WTC11 (cell line): ENCODE measurements around the gene TNRC18. TPM values are rescaled to one million over a fixed set of nuclear protein-coding genes. Genes with fewer than 3 reads are reported as not detected.

Experiments
- ATAC-seq: fragments of 200-7000 bp; cut with Tn5 transposase; 2 replicates; pipeline ENCODE4 v1.10.0; 2021; ENCODE audit warnings: mild to moderate bottlenecking, moderate library complexity
- CTCF ChIA-PET: fragments of 300-600 bp; sonication (Branson Sonifier 250); formaldehyde crosslinking; loops from one replicate; lab custom pipeline; 2021; ENCODE audit warnings: antibody characterized with exemption; lab: Charles Lee
- POLR2A ChIA-PET: fragments of 350-600 bp; sonication (Branson Sonifier 250); formaldehyde crosslinking; loops from one replicate; lab custom pipeline; 2021; ENCODE audit warnings: antibody characterized with exemption; lab: Charles Lee
- DNase-seq: peaks from one replicate; pipeline ENCODE4 v3.0.0; 2021; ENCODE audit warnings: low spot score
- H3K27ac Mint-ChIP-seq: 2 replicates; pipeline ENCODE4 v1.8.0; 2021; ENCODE audit warnings: mixed read lengths
- H3K27me3 Mint-ChIP-seq: 2 replicates; pipeline ENCODE4 v1.8.0; 2021; ENCODE audit warnings: low read depth, mild to moderate bottlenecking, moderate library complexity, mixed read lengths
- H3K36me3 Mint-ChIP-seq: 2 replicates; pipeline ENCODE4 v1.8.0; 2021; ENCODE audit warnings: mixed read lengths
- H3K4me1 Mint-ChIP-seq: 2 replicates; pipeline ENCODE4 v1.8.0; 2022; ENCODE audit warnings: mixed read lengths
- H3K4me3 Mint-ChIP-seq: 2 replicates; pipeline ENCODE4 v1.8.0; 2021; ENCODE audit warnings: mild to moderate bottlenecking, moderate library complexity, mixed read lengths
- H3K9me3 Mint-ChIP-seq: 2 replicates; pipeline ENCODE4 v1.8.0; 2021; ENCODE audit warnings: mixed read lengths
- ELF4 ChIP-seq: sonication (generic); formaldehyde crosslinking; IDR thresholded peaks from 2 replicates; pipeline ENCODE4 v1.8.1; 2022; ENCODE audit warnings: low read depth, mild to moderate bottlenecking, moderate library complexity, missing genetic modification reagents
- GTF2I ChIP-seq: fragments of 250-450 bp; sonication (Bioruptor Pico); conservative IDR thresholded peaks from 2 replicates; pipeline ENCODE4 v1.4.0; 2021; ENCODE audit warnings: mild to moderate bottlenecking
- HMGA2 ChIP-seq: fragments of 250-450 bp; sonication (Bioruptor Pico); IDR thresholded peaks from 2 replicates; pipeline ENCODE4 v1.4.0; 2021; ENCODE audit warnings: mild to moderate bottlenecking, moderate library complexity
- JUN ChIP-seq: sonication (generic); formaldehyde crosslinking; IDR thresholded peaks from 2 replicates; pipeline ENCODE4 v1.8.0; 2023; ENCODE audit warnings: mild to moderate bottlenecking, missing genetic modification reagents
- SMAD4 ChIP-seq: sonication (generic); formaldehyde crosslinking; IDR thresholded peaks from 2 replicates; pipeline ENCODE4 v1.8.0; 2022; ENCODE audit warnings: mild to moderate bottlenecking, missing genetic modification reagents
- ZNF671 ChIP-seq: fragments of 250-450 bp; sonication (Bioruptor Pico); IDR thresholded peaks from 2 replicates; pipeline ENCODE4 v1.8.0; 2021; ENCODE audit warnings: mild to moderate bottlenecking
- total RNA-seq: library from RNA; stranded (reverse); gene quantifications from 3 replicates; pipeline ENCODE4 v1.2.3, GENCODE V29; 2021
- TF ChIP-seq, protein P1 (sequence below): sonication (generic); formaldehyde crosslinking; IDR thresholded peaks from 2 replicates; pipeline ENCODE4 v1.8.1; 2023; ENCODE audit warnings: mild to moderate bottlenecking, moderate library complexity, missing genetic modification reagents
- TF ChIP-seq, protein P2 (sequence below): sonication (generic); formaldehyde crosslinking; IDR thresholded peaks from 2 replicates; pipeline ENCODE4 v1.8.1; 2022; ENCODE audit warnings: low read depth, mild to moderate bottlenecking, moderate library complexity, missing genetic modification reagents, borderline replicate concordance
- TF ChIP-seq, protein P3 (sequence below): fragments of 250-450 bp; sonication (Bioruptor Pico); conservative IDR thresholded peaks from 2 replicates; pipeline ENCODE4 v1.9.0; 2021; ENCODE audit warnings: mild to moderate bottlenecking
- TF ChIP-seq, protein P4 (sequence below): fragments of 200-600 bp; IDR thresholded peaks from 2 replicates; pipeline ENCODE4 v1.8.0; 2022; ENCODE audit warnings: antibody characterized with exemption
- TF ChIP-seq, protein P5 (sequence below): sonication (generic); formaldehyde crosslinking; IDR thresholded peaks from 2 replicates; pipeline ENCODE4 v1.8.1; 2023; ENCODE audit warnings: mild to moderate bottlenecking, missing genetic modification reagents, moderate library complexity
- TF ChIP-seq, protein P6 (sequence below): sonication (generic); formaldehyde crosslinking; IDR thresholded peaks from 2 replicates; pipeline ENCODE4 v1.8.0; 2023; ENCODE audit warnings: missing genetic modification reagents, mild to moderate bottlenecking, borderline replicate concordance
- TF ChIP-seq, protein P7 (sequence below): sonication (generic); formaldehyde crosslinking; IDR thresholded peaks from 2 replicates; pipeline ENCODE4 v1.8.0; 2022; ENCODE audit warnings: mild to moderate bottlenecking, missing genetic modification reagents

Gene TNRC18
- total RNA-seq, 1 experiment from 2014 or later = 55.0 TPM

DNA sequence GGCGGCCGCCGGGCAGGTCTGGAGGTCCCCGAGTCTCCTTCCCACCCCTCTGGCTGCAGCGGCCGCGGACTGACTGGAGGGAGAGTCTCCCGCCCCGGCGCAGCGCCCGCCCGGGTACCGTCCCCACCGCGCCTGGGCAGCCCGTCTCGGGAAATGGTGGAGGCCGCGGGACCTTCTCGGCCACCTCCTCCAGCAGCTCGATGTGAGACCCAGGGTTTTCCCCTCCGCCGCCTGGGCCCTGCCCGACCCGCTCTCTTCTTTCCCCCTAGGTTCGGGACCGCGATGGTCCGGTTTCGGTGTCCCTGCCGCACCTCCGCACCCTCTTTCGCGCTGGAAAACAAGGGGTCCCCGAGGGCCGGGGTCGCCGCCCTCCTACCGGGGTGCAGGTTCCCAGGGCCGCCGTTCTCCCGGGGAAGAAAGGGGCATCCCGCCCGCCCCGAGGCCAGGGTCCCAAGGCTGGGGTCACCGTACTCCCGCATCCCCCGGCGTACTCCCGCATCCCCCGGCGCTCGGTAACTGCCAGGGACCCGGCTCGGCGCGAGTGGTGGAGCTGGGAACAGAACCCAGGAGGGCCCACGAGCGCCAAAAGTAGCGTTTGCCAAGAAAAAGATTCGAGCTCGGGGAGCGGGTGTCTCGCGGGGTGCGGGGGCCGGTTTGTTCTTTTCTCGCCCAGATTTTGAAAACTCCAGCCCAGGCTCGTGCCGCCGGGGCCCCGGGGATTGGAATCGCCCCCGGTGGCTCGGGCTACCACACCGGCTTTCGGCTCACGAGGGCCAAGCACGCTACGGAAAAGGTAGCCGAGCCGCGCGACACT, 3.4 kb downstream of the TNRC18 start:
- H3K9me3 Mint-ChIP-seq = no peaks in the 10 kb centered on the region
- ChIA-PET POLR2A (interaction anchor here (0.7 to 1.1 kb wide), 3 partner anchors 30 to 92 kb away, joined by 3 to 4 read pairs (median 3); no protein-coding TSS in a partner anchor), CTCF (interaction anchor here (1.0 to 1.5 kb wide), 3 partner anchors 11 to 258 kb away, joined by 3 to 4 read pairs (median 3); no protein-coding TSS in a partner anchor)
- TF ChIP-seq, protein P1, sequence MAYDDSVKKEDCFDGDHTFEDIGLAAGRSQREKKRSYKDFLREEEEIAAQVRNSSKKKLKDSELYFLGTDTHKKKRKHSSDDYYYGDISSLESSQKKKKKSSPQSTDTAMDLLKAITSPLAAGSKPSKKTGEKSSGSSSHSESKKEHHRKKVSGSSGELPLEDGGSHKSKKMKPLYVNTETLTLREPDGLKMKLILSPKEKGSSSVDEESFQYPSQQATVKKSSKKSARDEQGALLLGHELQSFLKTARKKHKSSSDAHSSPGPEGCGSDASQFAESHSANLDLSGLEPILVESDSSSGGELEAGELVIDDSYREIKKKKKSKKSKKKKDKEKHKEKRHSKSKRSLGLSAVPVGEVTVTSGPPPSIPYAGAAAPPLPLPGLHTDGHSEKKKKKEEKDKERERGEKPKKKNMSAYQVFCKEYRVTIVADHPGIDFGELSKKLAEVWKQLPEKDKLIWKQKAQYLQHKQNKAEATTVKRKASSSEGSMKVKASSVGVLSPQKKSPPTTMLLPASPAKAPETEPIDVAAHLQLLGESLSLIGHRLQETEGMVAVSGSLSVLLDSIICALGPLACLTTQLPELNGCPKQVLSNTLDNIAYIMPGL (CRISPR knock-in tag) = 0 out of 2 replicates have a peak, but pooled peaks have one; percentile 50
- TF ChIP-seq, protein P2, sequence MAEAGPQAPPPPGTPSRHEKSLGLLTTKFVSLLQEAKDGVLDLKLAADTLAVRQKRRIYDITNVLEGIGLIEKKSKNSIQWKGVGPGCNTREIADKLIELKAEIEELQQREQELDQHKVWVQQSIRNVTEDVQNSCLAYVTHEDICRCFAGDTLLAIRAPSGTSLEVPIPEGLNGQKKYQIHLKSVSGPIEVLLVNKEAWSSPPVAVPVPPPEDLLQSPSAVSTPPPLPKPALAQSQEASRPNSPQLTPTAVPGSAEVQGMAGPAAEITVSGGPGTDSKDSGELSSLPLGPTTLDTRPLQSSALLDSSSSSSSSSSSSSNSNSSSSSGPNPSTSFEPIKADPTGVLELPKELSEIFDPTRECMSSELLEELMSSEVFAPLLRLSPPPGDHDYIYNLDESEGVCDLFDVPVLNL (CRISPR knock-in tag) = no peak
- TF ChIP-seq SMAD4 = no peak
- ATAC-seq = no peak
- H3K4me1 Mint-ChIP-seq = peaks cover 23% of the 10 kb centered on the region
- no peaks in the 10 kb centered on the region for H3K36me3 Mint-ChIP-seq
- H3K27me3 Mint-ChIP-seq = peaks cover 82% of the 10 kb centered on the region
- DNase-seq = peak; percentile 44
- H3K27ac Mint-ChIP-seq = no peak overlapping the region
- H3K4me3 Mint-ChIP-seq = peak overlapping the region; percentile 76

DNA sequence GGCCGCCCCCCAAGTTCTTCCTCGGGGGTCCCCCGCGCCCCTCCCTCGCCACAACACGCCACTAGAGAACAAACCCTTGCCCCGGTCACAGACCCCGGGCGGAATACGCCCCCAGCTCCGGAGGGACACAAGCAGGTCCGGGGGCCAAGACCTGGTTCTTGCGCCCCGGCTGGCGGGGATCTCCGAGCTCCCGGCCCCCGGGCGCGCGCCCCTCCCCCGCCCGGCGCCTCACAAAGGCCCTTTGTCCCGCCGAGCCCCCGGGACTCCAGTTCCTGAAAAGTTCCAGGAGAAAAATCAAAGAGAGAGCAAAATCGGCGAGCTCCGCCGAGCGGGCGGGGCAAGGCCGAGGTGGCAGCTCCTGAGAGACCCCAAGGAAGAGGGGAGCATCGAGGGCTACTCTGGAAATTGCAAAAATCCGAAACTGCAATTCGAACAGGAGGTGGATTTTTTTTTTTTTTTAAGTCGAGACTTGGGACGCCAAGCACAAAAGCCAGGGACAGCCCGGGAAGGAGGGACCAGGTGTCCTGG, 4.0 kb downstream of the TNRC18 start:
- TF ChIP-seq GTF2I (CRISPR knock-in tag) (no peak), ZNF671 (CRISPR knock-in tag) (no peak), ELF4 (CRISPR knock-in tag) (no peak), HMGA2 (no peak), JUN (CRISPR knock-in tag) (no peak), SMAD4 (no peak)
- TF ChIP-seq, protein P3, sequence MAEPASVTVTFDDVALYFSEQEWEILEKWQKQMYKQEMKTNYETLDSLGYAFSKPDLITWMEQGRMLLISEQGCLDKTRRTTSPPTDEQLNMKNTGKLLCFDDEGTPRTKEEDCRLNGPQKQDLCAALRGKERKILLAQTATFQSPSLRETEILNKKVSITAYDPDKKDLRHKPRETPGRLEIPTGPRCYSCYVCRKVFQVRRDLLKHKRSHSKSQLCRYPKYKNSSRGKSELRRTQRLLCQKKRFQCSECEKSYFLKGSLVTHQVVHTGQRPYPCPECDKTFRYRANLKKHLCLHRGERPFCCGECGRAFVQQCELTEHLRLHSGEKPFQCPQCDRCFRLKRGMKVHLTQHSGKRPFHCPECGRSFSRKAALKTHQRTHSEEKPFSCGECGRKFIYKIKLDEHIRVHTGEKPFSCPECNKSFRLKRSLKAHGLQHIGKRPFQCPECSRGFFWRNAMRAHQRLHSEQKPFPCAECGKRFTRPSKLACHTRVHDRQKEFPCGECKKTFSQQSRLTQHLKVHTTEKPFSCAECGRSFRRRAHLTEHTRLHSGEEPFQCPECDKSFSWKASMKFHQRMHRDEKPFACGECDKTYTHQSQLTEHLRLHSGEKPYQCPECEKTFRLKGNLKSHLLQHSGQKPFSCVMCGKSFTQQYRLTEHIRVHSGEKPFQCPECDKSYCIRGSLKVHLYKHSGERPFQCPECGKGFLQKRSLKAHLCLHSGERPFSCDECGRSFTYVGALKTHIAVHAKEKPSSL (CRISPR knock-in tag) = no peak
- TF ChIP-seq, protein P4, sequence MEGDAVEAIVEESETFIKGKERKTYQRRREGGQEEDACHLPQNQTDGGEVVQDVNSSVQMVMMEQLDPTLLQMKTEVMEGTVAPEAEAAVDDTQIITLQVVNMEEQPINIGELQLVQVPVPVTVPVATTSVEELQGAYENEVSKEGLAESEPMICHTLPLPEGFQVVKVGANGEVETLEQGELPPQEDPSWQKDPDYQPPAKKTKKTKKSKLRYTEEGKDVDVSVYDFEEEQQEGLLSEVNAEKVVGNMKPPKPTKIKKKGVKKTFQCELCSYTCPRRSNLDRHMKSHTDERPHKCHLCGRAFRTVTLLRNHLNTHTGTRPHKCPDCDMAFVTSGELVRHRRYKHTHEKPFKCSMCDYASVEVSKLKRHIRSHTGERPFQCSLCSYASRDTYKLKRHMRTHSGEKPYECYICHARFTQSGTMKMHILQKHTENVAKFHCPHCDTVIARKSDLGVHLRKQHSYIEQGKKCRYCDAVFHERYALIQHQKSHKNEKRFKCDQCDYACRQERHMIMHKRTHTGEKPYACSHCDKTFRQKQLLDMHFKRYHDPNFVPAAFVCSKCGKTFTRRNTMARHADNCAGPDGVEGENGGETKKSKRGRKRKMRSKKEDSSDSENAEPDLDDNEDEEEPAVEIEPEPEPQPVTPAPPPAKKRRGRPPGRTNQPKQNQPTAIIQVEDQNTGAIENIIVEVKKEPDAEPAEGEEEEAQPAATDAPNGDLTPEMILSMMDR = no peak
- TF ChIP-seq, protein P5, sequence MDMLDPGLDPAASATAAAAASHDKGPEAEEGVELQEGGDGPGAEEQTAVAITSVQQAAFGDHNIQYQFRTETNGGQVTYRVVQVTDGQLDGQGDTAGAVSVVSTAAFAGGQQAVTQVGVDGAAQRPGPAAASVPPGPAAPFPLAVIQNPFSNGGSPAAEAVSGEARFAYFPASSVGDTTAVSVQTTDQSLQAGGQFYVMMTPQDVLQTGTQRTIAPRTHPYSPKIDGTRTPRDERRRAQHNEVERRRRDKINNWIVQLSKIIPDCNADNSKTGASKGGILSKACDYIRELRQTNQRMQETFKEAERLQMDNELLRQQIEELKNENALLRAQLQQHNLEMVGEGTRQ (CRISPR knock-in tag) = no peak
- TF ChIP-seq, protein P6, sequence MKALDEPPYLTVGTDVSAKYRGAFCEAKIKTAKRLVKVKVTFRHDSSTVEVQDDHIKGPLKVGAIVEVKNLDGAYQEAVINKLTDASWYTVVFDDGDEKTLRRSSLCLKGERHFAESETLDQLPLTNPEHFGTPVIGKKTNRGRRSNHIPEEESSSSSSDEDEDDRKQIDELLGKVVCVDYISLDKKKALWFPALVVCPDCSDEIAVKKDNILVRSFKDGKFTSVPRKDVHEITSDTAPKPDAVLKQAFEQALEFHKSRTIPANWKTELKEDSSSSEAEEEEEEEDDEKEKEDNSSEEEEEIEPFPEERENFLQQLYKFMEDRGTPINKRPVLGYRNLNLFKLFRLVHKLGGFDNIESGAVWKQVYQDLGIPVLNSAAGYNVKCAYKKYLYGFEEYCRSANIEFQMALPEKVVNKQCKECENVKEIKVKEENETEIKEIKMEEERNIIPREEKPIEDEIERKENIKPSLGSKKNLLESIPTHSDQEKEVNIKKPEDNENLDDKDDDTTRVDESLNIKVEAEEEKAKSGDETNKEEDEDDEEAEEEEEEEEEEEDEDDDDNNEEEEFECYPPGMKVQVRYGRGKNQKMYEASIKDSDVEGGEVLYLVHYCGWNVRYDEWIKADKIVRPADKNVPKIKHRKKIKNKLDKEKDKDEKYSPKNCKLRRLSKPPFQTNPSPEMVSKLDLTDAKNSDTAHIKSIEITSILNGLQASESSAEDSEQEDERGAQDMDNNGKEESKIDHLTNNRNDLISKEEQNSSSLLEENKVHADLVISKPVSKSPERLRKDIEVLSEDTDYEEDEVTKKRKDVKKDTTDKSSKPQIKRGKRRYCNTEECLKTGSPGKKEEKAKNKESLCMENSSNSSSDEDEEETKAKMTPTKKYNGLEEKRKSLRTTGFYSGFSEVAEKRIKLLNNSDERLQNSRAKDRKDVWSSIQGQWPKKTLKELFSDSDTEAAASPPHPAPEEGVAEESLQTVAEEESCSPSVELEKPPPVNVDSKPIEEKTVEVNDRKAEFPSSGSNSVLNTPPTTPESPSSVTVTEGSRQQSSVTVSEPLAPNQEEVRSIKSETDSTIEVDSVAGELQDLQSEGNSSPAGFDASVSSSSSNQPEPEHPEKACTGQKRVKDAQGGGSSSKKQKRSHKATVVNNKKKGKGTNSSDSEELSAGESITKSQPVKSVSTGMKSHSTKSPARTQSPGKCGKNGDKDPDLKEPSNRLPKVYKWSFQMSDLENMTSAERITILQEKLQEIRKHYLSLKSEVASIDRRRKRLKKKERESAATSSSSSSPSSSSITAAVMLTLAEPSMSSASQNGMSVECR (CRISPR knock-in tag) = no peak
- TF ChIP-seq, protein P7, sequence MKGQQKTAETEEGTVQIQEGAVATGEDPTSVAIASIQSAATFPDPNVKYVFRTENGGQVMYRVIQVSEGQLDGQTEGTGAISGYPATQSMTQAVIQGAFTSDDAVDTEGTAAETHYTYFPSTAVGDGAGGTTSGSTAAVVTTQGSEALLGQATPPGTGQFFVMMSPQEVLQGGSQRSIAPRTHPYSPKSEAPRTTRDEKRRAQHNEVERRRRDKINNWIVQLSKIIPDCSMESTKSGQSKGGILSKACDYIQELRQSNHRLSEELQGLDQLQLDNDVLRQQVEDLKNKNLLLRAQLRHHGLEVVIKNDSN (CRISPR knock-in tag) = no peak
- DNase-seq (peak; percentile 46), ATAC-seq (no peak)
- POLR2A ChIA-PET = interaction anchor here (0.7 to 1.1 kb wide), 2 partner anchors 31 to 77 kb away, joined by 3 to 4 read pairs; no protein-coding TSS in a partner anchor
- Mint-ChIP-seq H3K36me3 (no peaks in the 10 kb centered on the region), H3K9me3 (no peaks in the 10 kb centered on the region), H3K4me3 (peak overlapping the region; percentile 76), H3K27me3 (peaks cover 82% of the 10 kb centered on the region), H3K4me1 (peaks cover 29% of the 10 kb centered on the region), H3K27ac (peak overlapping the region; percentile 68; the same call in 1 of the 2 replicates)
- CTCF ChIA-PET = interaction anchor here (1.1 to 1.5 kb wide), 2 partner anchors 12 to 258 kb away, joined by 3 to 4 read pairs; no protein-coding TSS in a partner anchor
